ENCODE results near the gene SPATA13.
"Not testable (repeated sequence)": the region's sequence is repeated elsewhere in the genome, so short reads cannot be mapped to it uniquely, and the experiment has no call there.

Gene SPATA13

GRCh38 chr13:24207841-24208667, 47.5 kb downstream of the SPATA13 start:
- Histone ChIP-seq H3K9ac (ENCODE audit: low read depth, low read length) (no peak overlapping the region), H3K36me3 (ENCODE audit: insufficient read depth, low read length) (no peaks in the 10 kb centered on the region), H3K4me1 (ENCODE audit: insufficient read depth, low read length) (peaks cover 3% of the 10 kb centered on the region; the same call in 1 of the 2 replicates), H3K9me3 (ENCODE audit: control insufficient read depth, insufficient read depth, low read length) (no peaks in the 10 kb centered on the region)

- H3K9ac ChIP-seq (ENCODE audit: low read depth, low read length), result no peak overlapping the region
- no peaks in the 10 kb centered on the region for H3K9me3 ChIP-seq (ENCODE audit: control insufficient read depth, insufficient read depth, low read length)
- no peaks in the 10 kb centered on the region for H3K4me1 ChIP-seq (ENCODE audit: insufficient read depth, low read length)
- H3K36me3 ChIP-seq (ENCODE audit: insufficient read depth, low read length), result no peaks in the 10 kb centered on the region
Measured at GRCh38 chr13:24209138-24209537, 48.6 kb downstream of the SPATA13 start.

- no peaks in the 10 kb centered on the region for H3K4me1 ChIP-seq (ENCODE audit: insufficient read depth, low read length)
- H3K9me3 ChIP-seq (ENCODE audit: control insufficient read depth, insufficient read depth, low read length), result no peaks in the 10 kb centered on the region
- no peak overlapping the region for H3K9ac ChIP-seq (ENCODE audit: low read depth, low read length)
- H3K36me3 ChIP-seq (ENCODE audit: insufficient read depth, low read length), result no peaks in the 10 kb centered on the region
Measured at GRCh38 chr13:24212254-24212653, 51.7 kb downstream of the SPATA13 start.

- no peaks in the 10 kb centered on the region for H3K9me3 ChIP-seq (ENCODE audit: control insufficient read depth, insufficient read depth, low read length)
- no peaks in the 10 kb centered on the region for H3K36me3 ChIP-seq (ENCODE audit: insufficient read depth, low read length)
- H3K9ac ChIP-seq (ENCODE audit: low read depth, low read length), result no peak overlapping the region
- peaks cover under 1% of the 10 kb centered on the region; the same call in 1 of the 2 replicates for H3K4me1 ChIP-seq (ENCODE audit: insufficient read depth, low read length)
Measured at GRCh38 chr13:24212674-24213073, 52.2 kb downstream of the SPATA13 start.

GRCh38 chr13:24213932-24214331, 53.4 kb downstream of the SPATA13 start:
- H3K36me3 ChIP-seq (ENCODE audit: insufficient read depth, low read length), result no peaks in the 10 kb centered on the region
- H3K4me1 ChIP-seq (ENCODE audit: insufficient read depth, low read length), result peaks cover 10% of the 10 kb centered on the region

GRCh38 chr13:24214528-24214927, 54.0 kb downstream of the SPATA13 start:
- H3K9ac ChIP-seq (ENCODE audit: low read depth, low read length), result no peak overlapping the region
- peaks cover 14% of the 10 kb centered on the region for H3K4me1 ChIP-seq (ENCODE audit: insufficient read depth, low read length)

More at GRCh38 chr13:24213932-24214331, 53.4 kb downstream of the SPATA13 start:
- H3K9ac ChIP-seq (ENCODE audit: low read depth, low read length), result no peak overlapping the region
- H3K9me3 ChIP-seq (ENCODE audit: control insufficient read depth, insufficient read depth, low read length), result no peaks in the 10 kb centered on the region

GRCh38 chr13:24215126-24215525, 54.6 kb downstream of the SPATA13 start:
- H3K36me3 ChIP-seq (ENCODE audit: insufficient read depth, low read length), result no peaks in the 10 kb centered on the region
- H3K4me1 ChIP-seq (ENCODE audit: insufficient read depth, low read length), result peaks cover 20% of the 10 kb centered on the region
- no peak overlapping the region for H3K9ac ChIP-seq (ENCODE audit: low read depth, low read length)
- H3K9me3 ChIP-seq (ENCODE audit: control insufficient read depth, insufficient read depth, low read length), result no peaks in the 10 kb centered on the region

More at GRCh38 chr13:24214528-24214927, 54.0 kb downstream of the SPATA13 start:
- Histone ChIP-seq H3K9me3 (ENCODE audit: control insufficient read depth, insufficient read depth, low read length) (no peaks in the 10 kb centered on the region), H3K36me3 (ENCODE audit: insufficient read depth, low read length) (no peaks in the 10 kb centered on the region)

GRCh38 chr13:24215732-24216131, 55.2 kb downstream of the SPATA13 start:
- H3K9me3 ChIP-seq (ENCODE audit: control insufficient read depth, insufficient read depth, low read length), result no peaks in the 10 kb centered on the region
- peaks cover 20% of the 10 kb centered on the region for H3K4me1 ChIP-seq (ENCODE audit: insufficient read depth, low read length)
- no peaks in the 10 kb centered on the region for H3K36me3 ChIP-seq (ENCODE audit: insufficient read depth, low read length)
- no peak overlapping the region for H3K9ac ChIP-seq (ENCODE audit: low read depth, low read length)

GRCh38 chr13:24216176-24216575, 55.7 kb downstream of the SPATA13 start:
- H3K4me1 ChIP-seq (ENCODE audit: insufficient read depth, low read length), result peaks cover 20% of the 10 kb centered on the region
- H3K9ac ChIP-seq (ENCODE audit: low read depth, low read length), result no peak overlapping the region

GRCh38 chr13:24216779-24217178, 56.3 kb downstream of the SPATA13 start:
- not testable (repeated sequence) for H3K9me3 ChIP-seq (ENCODE audit: control insufficient read depth, insufficient read depth, low read length); H3K9ac ChIP-seq (ENCODE audit: low read depth, low read length); H3K36me3 ChIP-seq (ENCODE audit: insufficient read depth, low read length)
- peaks cover 20% of the 10 kb centered on the region for H3K4me1 ChIP-seq (ENCODE audit: insufficient read depth, low read length)

More at GRCh38 chr13:24216176-24216575, 55.7 kb downstream of the SPATA13 start:
- H3K36me3 ChIP-seq (ENCODE audit: insufficient read depth, low read length), result no peaks in the 10 kb centered on the region
- no peaks in the 10 kb centered on the region for H3K9me3 ChIP-seq (ENCODE audit: control insufficient read depth, insufficient read depth, low read length)

- Histone ChIP-seq H3K4me1 (ENCODE audit: insufficient read depth, low read length) (peaks cover 20% of the 10 kb centered on the region), H3K9ac (ENCODE audit: low read depth, low read length) (no peak overlapping the region), H3K36me3 (ENCODE audit: insufficient read depth, low read length) (no peaks in the 10 kb centered on the region), H3K9me3 (ENCODE audit: control insufficient read depth, insufficient read depth, low read length) (no peaks in the 10 kb centered on the region)
Measured at GRCh38 chr13:24217601-24218281, 57.2 kb downstream of the SPATA13 start.

GRCh38 chr13:24218338-24218737, 57.8 kb downstream of the SPATA13 start:
- Histone ChIP-seq H3K36me3 (ENCODE audit: insufficient read depth, low read length) (no peaks in the 10 kb centered on the region), H3K9me3 (ENCODE audit: control insufficient read depth, insufficient read depth, low read length) (no peaks in the 10 kb centered on the region), H3K4me1 (ENCODE audit: insufficient read depth, low read length) (peaks cover 20% of the 10 kb centered on the region), H3K9ac (ENCODE audit: low read depth, low read length) (no peak overlapping the region)

- peaks cover 20% of the 10 kb centered on the region for H3K4me1 ChIP-seq (ENCODE audit: insufficient read depth, low read length)
- H3K9me3 ChIP-seq (ENCODE audit: control insufficient read depth, insufficient read depth, low read length), result no peaks in the 10 kb centered on the region
- no peak overlapping the region for H3K9ac ChIP-seq (ENCODE audit: low read depth, low read length)
Measured at GRCh38 chr13:24218977-24219376, 58.5 kb downstream of the SPATA13 start.

GRCh38 chr13:24220086-24220703, 59.7 kb downstream of the SPATA13 start:
- H3K4me1 ChIP-seq (ENCODE audit: insufficient read depth, low read length), result peaks cover 20% of the 10 kb centered on the region
- no peaks in the 10 kb centered on the region for H3K9me3 ChIP-seq (ENCODE audit: control insufficient read depth, insufficient read depth, low read length)
- no peak overlapping the region for H3K9ac ChIP-seq (ENCODE audit: low read depth, low read length)
- H3K36me3 ChIP-seq (ENCODE audit: insufficient read depth, low read length), result no peaks in the 10 kb centered on the region

More at GRCh38 chr13:24218977-24219376, 58.5 kb downstream of the SPATA13 start:
- no peaks in the 10 kb centered on the region for H3K36me3 ChIP-seq (ENCODE audit: insufficient read depth, low read length)
